NB4 (cell line): Measurements from ENCODE around the gene CTSD.

Source experiments
- CTCF ChIP-seq: IDR thresholded peaks from one replicate; pipeline ENCODE4 v1.5.1; 2012; ENCODE audit warnings: low read depth, low read length
- POLR2A ChIP-seq: IDR thresholded peaks from 2 replicates; pipeline ENCODE4 v1.6.1; 2011; ENCODE audit warnings: mild to moderate bottlenecking; ENCODE audit not compliant: insufficient read length; ENCODE audit errors: extremely low read depth
- TF ChIP-seq, protein P1 (sequence below): IDR thresholded peaks from 2 replicates; pipeline ENCODE4 v1.6.1; 2011; ENCODE audit warnings: low read depth, low read length

- TF ChIP-seq CTCF (no peak), POLR2A (no peak)
- TF ChIP-seq, protein P1, sequence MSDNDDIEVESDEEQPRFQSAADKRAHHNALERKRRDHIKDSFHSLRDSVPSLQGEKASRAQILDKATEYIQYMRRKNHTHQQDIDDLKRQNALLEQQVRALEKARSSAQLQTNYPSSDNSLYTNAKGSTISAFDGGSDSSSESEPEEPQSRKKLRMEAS: no peak
Observed at GRCh38 chr11:1797391-1798125, 33.8 kb upstream of the CTSD start.
